Lower leg skin (tissue), 4 donors: ENCODE results near the gene ADGRG3. TPM values are rescaled to one million over a fixed set of nuclear protein-coding genes. Genes with fewer than 3 reads are reported as not detected.
A peak's percentile ranks its signal among the peaks of the same experiment; 100 is the strongest.
"Not testable (repeated sequence)": the region's sequence is repeated elsewhere in the genome, so short reads cannot be mapped to it uniquely, and the experiment has no call there.

ENCODE experiments used
- DNase-seq, 2 donors: peaks; one replicate each; pipeline ENCODE4 v3.0.0-alpha.2; 2019; ENCODE audit warnings: low spot score in 2 of 2
- H3K4me3 ChIP-seq: fragments of 200-600 bp; sonication (generic); 2 replicates; pipeline ENCODE4 v1.5.1; 2017; ENCODE audit warnings: mild to moderate bottlenecking, low read depth; ENCODE audit not compliant: poor library complexity, severe bottlenecking
- POLR2A ChIP-seq, 2 donors: fragments of 450-650 bp; IDR thresholded peaks; one replicate each; pipeline ENCODE4 v1.6.1; 2016 to 2017; ENCODE audit warnings: antibody characterized with exemption in 2 of 2, mild to moderate bottlenecking in 1 of 2, moderate library complexity in 1 of 2
- WGBS, 2 donors: methylation state at CpG; one replicate each; pipeline ENCODE4 v1.1.5; 2018; 5-methylcytosine and 5-hydroxymethylcytosine counted together
- intact Hi-C: fragments of 100-400 bp; cut with DNase I; formaldehyde crosslinking; loops from one replicate; pipeline ENCODE4 v1.15.0; 2023; ENCODE audit warnings: low total_unique reads
- total RNA-seq, 4 donors: library from RNA; depleted of rRNA; stranded (reverse); fragments of >200 nt; gene quantifications; one replicate each; pipeline ENCODE4 v1.1.0, GENCODE V29; 2016
- TF ChIP-seq, protein P1 (sequence below), 3 donors: fragments of 450-650 bp; IDR thresholded peaks; one replicate each; pipeline ENCODE4 v1.5.1; 2016; ENCODE audit warnings: antibody characterized with exemption in 3 of 3, mild to moderate bottlenecking in 3 of 3, moderate library complexity in 2 of 3

ADGRG3 gene
- total RNA-seq, 4 donors from 2014 or later: 0.25 to 7.3 (median 1.1) TPM

DNA sequence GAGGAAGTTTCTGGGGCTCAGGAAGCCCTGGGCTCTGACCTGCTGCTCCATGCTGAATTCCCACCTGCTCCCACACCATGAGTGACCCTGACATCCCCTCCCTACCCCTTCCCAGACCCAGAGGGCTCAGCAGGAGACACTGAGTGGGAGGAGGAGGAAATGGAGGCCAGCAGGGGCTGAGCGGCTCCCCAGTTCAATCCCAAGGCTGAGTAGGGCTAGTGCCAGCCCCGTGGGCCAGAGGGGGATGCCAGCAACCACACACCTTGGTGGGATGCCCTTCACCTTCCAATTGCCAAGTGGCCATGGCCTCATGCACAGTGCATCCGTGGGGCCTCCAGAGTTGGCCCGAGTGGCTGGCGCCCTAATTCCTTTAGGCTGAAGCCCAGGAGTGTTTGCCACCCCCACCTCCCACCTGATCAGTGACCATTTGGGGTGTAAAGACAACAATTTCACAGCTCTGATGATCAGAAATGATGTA lies 1.0 kb upstream of the ADGRG3 start:
- 65 to 89% methylated on average over 4 to 5 of the region's 5 CpGs for WGBS, 2 donors
- TF ChIP-seq POLR2A (IDR thresholded peaks at IDR 0.05): no peak
- TF ChIP-seq, protein P1, sequence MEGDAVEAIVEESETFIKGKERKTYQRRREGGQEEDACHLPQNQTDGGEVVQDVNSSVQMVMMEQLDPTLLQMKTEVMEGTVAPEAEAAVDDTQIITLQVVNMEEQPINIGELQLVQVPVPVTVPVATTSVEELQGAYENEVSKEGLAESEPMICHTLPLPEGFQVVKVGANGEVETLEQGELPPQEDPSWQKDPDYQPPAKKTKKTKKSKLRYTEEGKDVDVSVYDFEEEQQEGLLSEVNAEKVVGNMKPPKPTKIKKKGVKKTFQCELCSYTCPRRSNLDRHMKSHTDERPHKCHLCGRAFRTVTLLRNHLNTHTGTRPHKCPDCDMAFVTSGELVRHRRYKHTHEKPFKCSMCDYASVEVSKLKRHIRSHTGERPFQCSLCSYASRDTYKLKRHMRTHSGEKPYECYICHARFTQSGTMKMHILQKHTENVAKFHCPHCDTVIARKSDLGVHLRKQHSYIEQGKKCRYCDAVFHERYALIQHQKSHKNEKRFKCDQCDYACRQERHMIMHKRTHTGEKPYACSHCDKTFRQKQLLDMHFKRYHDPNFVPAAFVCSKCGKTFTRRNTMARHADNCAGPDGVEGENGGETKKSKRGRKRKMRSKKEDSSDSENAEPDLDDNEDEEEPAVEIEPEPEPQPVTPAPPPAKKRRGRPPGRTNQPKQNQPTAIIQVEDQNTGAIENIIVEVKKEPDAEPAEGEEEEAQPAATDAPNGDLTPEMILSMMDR (IDR thresholded peaks at IDR 0.05): no peak
- no peak for DNase-seq
- intact Hi-C loops: no loop called here
- no peak overlapping the region for H3K4me3 ChIP-seq

DNA sequence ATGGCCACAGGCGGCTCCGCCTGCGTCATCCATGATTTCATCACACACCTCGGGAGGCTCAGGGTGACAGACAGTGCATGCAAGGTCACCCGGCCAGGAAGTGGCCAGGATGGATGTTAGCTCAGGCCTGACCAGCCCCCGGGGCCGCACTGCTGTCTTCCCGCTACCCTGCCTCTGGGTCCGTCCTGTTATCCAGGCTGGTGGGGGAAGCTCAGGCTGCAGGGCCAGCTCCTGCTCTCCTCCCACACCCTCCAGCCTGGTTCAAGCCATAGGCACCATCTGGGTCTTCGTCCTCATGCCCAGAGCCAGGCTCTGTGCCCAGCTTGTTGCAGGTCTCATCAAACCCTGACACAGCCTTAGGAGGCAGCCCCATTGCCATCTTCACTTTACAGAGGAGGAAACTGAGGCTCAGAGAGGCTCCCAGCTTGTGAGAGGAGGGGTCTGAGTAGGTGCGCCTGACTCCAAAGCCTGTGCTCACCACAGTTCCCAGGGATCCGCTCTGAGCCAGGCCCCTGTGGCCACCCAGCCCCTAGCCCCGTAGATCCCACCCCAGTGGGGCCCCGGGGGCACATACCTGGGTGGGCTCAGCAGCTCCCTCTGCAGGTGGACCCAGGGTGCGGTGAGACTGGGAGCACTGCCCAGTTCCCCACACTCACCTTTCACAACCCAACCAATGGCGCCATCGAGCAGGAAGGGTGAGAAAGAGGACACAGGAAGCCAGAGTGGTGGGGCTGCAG lies 412 bp upstream of the ADGRG3 start:
- no peak overlapping the region for H3K4me3 ChIP-seq
- DNase-seq: no peak
- WGBS, 2 donors: 70 to 77% methylated on average over 15 of the region's 17 CpGs
- TF ChIP-seq, protein P1 (IDR thresholded peaks at IDR 0.05): peak in 1 of 3 donors; percentile 21
- no peak for TF ChIP-seq POLR2A (IDR thresholded peaks at IDR 0.05)
- intact Hi-C loops: no loop called here

DNA sequence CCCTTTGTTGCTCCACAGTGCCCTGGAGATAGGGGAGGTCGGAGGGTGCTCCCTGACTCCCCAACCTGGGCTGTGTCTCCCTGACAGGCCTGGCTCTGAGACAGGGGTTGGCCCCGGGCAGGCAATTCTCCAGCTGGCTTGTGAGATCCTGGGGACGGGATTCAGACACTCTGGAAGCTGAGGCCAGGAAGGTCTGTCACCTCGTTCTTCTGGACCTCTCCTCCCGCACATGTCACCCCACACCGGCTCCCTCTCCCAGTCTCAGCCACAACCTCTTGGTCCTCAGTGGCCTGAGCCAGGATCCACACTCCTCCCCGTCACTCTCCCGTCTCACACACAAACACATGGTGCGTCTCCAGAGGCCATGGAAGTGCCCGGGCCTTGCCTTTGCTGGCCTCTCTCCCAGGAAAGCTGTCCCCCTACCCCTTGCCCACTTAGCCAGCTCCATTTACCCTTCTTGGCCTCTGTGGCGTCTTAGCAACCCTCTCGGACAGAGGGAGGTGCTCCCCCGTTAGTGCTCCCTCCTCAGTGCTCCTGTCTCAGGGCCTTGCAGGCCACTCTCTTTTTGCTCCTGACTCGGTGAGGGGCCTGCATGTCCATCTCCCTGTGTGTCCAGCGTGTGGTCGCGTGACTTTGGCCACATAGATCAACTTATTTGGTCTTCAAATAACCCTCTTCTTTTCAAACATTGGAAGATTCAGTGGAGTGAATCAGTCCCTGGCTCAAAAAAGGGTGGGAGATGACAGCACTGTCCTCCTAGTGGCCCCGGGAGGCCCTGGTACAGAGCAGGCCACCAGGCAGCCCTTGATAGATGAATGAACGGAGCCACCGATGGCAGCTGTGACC lies 747 bp downstream of the ADGRG3 start:
- peak in 1 of 2 donors; percentile 70 for DNase-seq
- TF ChIP-seq, protein P1 (IDR thresholded peaks at IDR 0.05): no peak
- no peak for TF ChIP-seq POLR2A (IDR thresholded peaks at IDR 0.05)
- intact Hi-C loops: no loop called here

DNA sequence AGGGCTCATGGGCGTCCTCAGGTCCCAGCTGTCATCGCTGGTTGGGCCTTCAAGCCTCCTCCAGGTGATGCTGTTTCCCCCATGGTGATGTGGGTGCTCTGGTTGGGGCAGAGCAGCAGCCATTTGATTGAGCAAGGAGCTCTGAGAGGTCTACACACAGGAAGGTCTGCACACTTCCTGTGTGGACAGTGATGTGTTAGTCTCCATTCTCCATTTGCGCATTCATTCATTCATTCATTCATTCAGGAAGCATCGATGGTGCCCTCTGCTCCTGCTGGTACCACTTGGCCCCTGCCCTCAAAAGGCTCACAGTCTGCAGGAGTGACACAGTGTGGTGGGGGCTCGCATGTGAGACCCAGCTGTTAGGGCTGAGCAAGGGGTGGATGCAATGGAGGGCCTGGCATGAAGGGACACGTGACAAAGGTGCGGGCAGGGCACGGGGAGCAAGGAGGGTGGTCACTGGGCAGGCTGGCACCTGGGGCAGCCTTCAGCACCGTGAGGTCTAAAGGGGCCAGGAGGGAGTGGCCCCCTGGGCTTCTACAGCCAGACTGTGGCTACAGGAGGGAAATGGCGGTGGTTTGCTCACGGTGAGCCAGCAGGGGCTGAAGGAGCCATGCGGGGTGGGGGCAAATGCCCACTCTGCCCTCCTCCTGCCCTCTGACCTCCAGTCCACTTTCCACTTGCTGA lies 1.5 kb downstream of the ADGRG3 start:
- WGBS, 2 donors: 88 to 91% methylated on average over 10 to 12 of the region's 12 CpGs
- peak in 1 of 2 donors; percentile 78 for DNase-seq
- intact Hi-C loops: no loop called here
- H3K4me3 ChIP-seq: no peak overlapping the region
- no peak for TF ChIP-seq POLR2A (IDR thresholded peaks at IDR 0.05)
- TF ChIP-seq, protein P1 (IDR thresholded peaks at IDR 0.05): no peak

More for the DNA sequence above, 747 bp downstream of the ADGRG3 start:
- no peak overlapping the region for H3K4me3 ChIP-seq
- whole genome bisulfite sequencing, 2 donors: 90 to 92% methylated on average over 18 to 20 of the region's 20 CpGs

DNA sequence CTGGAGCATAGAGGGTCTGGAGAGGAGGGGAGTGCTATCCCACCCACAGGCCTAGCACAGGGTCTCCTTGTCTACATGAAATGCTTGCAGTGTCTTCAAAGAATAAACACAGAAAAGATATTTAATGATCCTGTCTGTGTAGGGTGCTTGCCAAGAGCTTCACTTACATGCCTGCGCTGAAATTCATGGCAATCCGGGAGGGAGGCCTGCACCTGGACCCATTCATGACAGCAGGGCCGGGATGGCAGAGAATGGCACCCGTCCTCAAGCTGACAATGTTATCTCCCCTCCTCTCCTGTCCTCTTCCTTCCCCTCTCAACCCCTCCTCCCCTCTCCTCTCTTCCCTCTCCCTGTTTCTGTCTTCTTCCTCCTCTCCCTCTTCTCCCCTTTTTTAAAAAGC lies 2.1 kb downstream of the ADGRG3 start:
- TF ChIP-seq POLR2A (IDR thresholded peaks at IDR 0.05): no peak
- TF ChIP-seq, protein P1 (IDR thresholded peaks at IDR 0.05): no peak
- H3K4me3 ChIP-seq: no peak overlapping the region
- intact Hi-C loops: no loop called here
- peak in 1 of 2 donors; percentile 82 for DNase-seq
- 48 to 55% methylated on average over 4 of the region's 4 CpGs for WGBS, 2 donors

DNA sequence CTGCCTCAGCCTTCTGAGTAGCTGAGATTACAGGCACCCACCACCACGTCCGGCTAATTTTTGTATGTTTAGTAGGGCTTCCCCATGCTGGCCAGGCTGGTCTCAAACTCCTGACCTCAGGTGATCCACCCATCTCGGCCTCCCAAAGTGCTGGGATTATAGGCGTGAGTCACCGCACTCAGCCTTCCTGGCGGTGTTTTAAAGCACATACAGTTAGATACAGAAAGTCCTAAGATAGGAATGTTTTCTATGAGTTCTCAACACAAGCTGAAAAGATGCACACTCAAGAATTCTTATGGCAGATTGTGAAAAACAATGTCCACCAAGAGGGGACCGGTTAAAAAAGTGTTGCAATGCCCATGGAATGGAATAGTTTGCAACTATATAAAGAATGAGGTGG lies 3.3 kb downstream of the ADGRG3 start:
- WGBS, 2 donors: 77 to 89% methylated on average over 7 of the region's 7 CpGs
- intact Hi-C loops: not testable (repeated sequence)
- peak in 1 of 2 donors; percentile 49 for DNase-seq

More for the DNA sequence above, 3.3 kb downstream of the ADGRG3 start:
- not testable (repeated sequence) for H3K4me3 ChIP-seq
